Suprapubic skin (tissue), 4 donors: ENCODE results near the gene DFFB.
"Not testable (repeated sequence)": the region's sequence is repeated elsewhere in the genome, so short reads cannot be mapped to it uniquely, and the experiment has no call there.

Source experiments
- CTCF ChIP-seq, 2 donors: fragments of 200-600 bp in 1 of 2; fragments of 450-650 bp in 1 of 2; sonication (generic) in 1 of 2; IDR thresholded peaks; one replicate each; pipeline ENCODE4 v1.5.1; 2016 to 2019; ENCODE audit warnings: antibody characterized with exemption in 2 of 2, mild to moderate bottlenecking in 1 of 2, moderate library complexity in 1 of 2
- EP300 ChIP-seq: sonication (generic); formaldehyde crosslinking; IDR thresholded peaks from one replicate; pipeline ENCODE4 v1.6.1; 2017; ENCODE audit warnings: antibody characterized with exemption
- POLR2A ChIP-seq, 2 donors: fragments of 450-650 bp; IDR thresholded peaks; one replicate each; pipeline ENCODE4 v1.6.1; 2017; ENCODE audit warnings: antibody characterized with exemption in 2 of 2, mild to moderate bottlenecking in 2 of 2, moderate library complexity in 2 of 2
- POLR2AphosphoS5 ChIP-seq, 3 donors: sonication (generic); formaldehyde crosslinking; IDR thresholded peaks; one replicate each; pipeline ENCODE4 v1.6.1; 2017; ENCODE audit warnings: antibody characterized with exemption in 3 of 3

GRCh38 chr1:3918359-3918758 is 61.1 kb downstream of the DFFB start:
- TF ChIP-seq POLR2AphosphoS5 (IDR thresholded peaks at IDR 0.05); CTCF (IDR thresholded peaks at IDR 0.05); POLR2A (IDR thresholded peaks at IDR 0.05); EP300: not testable (repeated sequence)
